HG02870 (cell line): ENCODE measurements around the gene ATP5PF.
A peak's percentile ranks its signal among the peaks of the same experiment; 100 is the strongest.
"Not testable (repeated sequence)": the region's sequence is repeated elsewhere in the genome, so short reads cannot be mapped to it uniquely, and the experiment has no call there.

Source experiments
- ATAC-seq: cut with Tn5 transposase; IDR thresholded peaks from one replicate; pipeline ENCODE4 v1.9.1; 2021; ENCODE audit warnings: mild to moderate bottlenecking, moderate library complexity; ENCODE audit not compliant: unreplicated experiment

ATP5PF gene

GRCh38 chr21:25734904-25735645, at the start of gene ATP5PF, which contains the start of gene GABPA:
ATP5PF (minus strand) TSS chr21:25734904; CDS start chr21:25729794, 5,110 bp downstream.
GABPA (plus strand) TSS chr21:25734972; CDS start chr21:25741599, 6,627 bp downstream.
- peak; percentile 87 for ATAC-seq

GRCh38 chr21:25778126-25778875, 43.6 kb upstream of the ATP5PF start:
- ATAC-seq = not testable (repeated sequence)

- ATAC-seq = no peak
Measured at GRCh38 chr21:25776440-25776839, 41.7 kb upstream of the ATP5PF start.

- no peak for ATAC-seq
Measured at GRCh38 chr21:25772686-25773085, 38.0 kb upstream of the ATP5PF start.

- no peak for ATAC-seq
Measured at GRCh38 chr21:25767921-25768320, 33.2 kb upstream of the ATP5PF start.

- no peak for ATAC-seq
Measured at GRCh38 chr21:25764065-25764464, 29.4 kb upstream of the ATP5PF start.

GRCh38 chr21:25760677-25761076, 26.0 kb upstream of the ATP5PF start:
- ATAC-seq = no peak

GRCh38 chr21:25760061-25760460, 25.4 kb upstream of the ATP5PF start:
- ATAC-seq = no peak

- no peak for ATAC-seq
Measured at GRCh38 chr21:25759573-25759972, 24.9 kb upstream of the ATP5PF start.

GRCh38 chr21:25757531-25757930, 22.8 kb upstream of the ATP5PF start:
- no peak for ATAC-seq

- peak; percentile 37 for ATAC-seq
Measured at GRCh38 chr21:25756190-25756932, 21.7 kb upstream of the ATP5PF start.

- no peak for ATAC-seq
Measured at GRCh38 chr21:25752416-25752815, 17.7 kb upstream of the ATP5PF start.

- ATAC-seq = no peak
Measured at GRCh38 chr21:25750085-25750484, 15.4 kb upstream of the ATP5PF start.

- ATAC-seq = no peak
Measured at GRCh38 chr21:25744854-25745253, 10.2 kb upstream of the ATP5PF start.

GRCh38 chr21:25742900-25743299, 8.2 kb upstream of the ATP5PF start:
- ATAC-seq = no peak

GRCh38 chr21:25737421-25737820, 2.7 kb upstream of the ATP5PF start:
- no peak for ATAC-seq

GRCh38 chr21:25735646-25736597, 1.2 kb upstream of the ATP5PF start:
- peak; percentile 35 for ATAC-seq

- ATAC-seq = no peak
Measured at GRCh38 chr21:25734654-25734903, 125 bp downstream of the ATP5PF start.

GRCh38 chr21:25733859-25734653, 648 bp downstream of the ATP5PF start:
- ATAC-seq = peak; percentile 7
